Common myeloid progenitor, CD34-positive (primary cell): ENCODE measurements around the gene NOCT.
A peak's percentile ranks its signal among the peaks of the same experiment; 100 is the strongest.
"Not testable (repeated sequence)": the region's sequence is repeated elsewhere in the genome, so short reads cannot be mapped to it uniquely, and the experiment has no call there.

Experiments used
- CTCF ChIA-PET: fragments of 350-600 bp; sonication (Branson Sonifier 250); formaldehyde crosslinking; loops from one replicate; lab custom pipeline; 2021; ENCODE audit warnings: antibody characterized with exemption; lab: Charles Lee
- POLR2A ChIA-PET: fragments of 350-600 bp; sonication (Branson Sonifier 250); formaldehyde crosslinking; loops from one replicate; lab custom pipeline; 2021; ENCODE audit warnings: antibody characterized with exemption; lab: Charles Lee
- DNase-seq, 3 donors: peaks; one replicate each; pipeline versions ENCODE4 v3.0.0 to v3.0.0-alpha.2; 2013
- H3K27ac ChIP-seq, 2 experiments: 1 replicate in 1 of 2; 2 replicates in 1 of 2; pipeline ENCODE4 v1.7.0; 2013; ENCODE audit warnings: inconsistent platforms in 2 of 2, low read length in 2 of 2, mild to moderate bottlenecking in 2 of 2, low read depth in 1 of 2, moderate library complexity in 1 of 2; ENCODE audit not compliant: severe bottlenecking in 2 of 2, insufficient read depth in 1 of 2, poor library complexity in 1 of 2
- H3K27me3 ChIP-seq, 5 experiments: replicated peaks in 2 of 5; 1 replicate in 3 of 5; 2 replicates in 2 of 5; pipeline versions ENCODE4 v1.6.1 to v1.7.0; 2013; ENCODE audit warnings: low read length in 4 of 5, mild to moderate bottlenecking in 2 of 5, moderate library complexity in 2 of 5, inconsistent platforms in 1 of 5; ENCODE audit not compliant: insufficient read depth in 5 of 5, control insufficient read depth in 4 of 5
- H3K36me3 ChIP-seq, 4 experiments: 1 replicate in 2 of 4; 2 replicates in 2 of 4; pipeline versions ENCODE4 v1.6.1 to v1.7.0; 2013; ENCODE audit warnings: low read length in 3 of 4, control low read depth in 1 of 4, mild to moderate bottlenecking in 1 of 4; ENCODE audit not compliant: control insufficient read depth in 4 of 4, insufficient read depth in 4 of 4
- H3K4me1 ChIP-seq, 4 experiments: 1 replicate in 3 of 4; 2 replicates in 1 of 4; pipeline versions ENCODE4 v1.6.1 to v1.7.1; 2013; ENCODE audit warnings: low read length in 3 of 4, mild to moderate bottlenecking in 3 of 4, control low read depth in 1 of 4, inconsistent platforms in 1 of 4, moderate library complexity in 1 of 4; ENCODE audit not compliant: control insufficient read depth in 4 of 4, insufficient read depth in 4 of 4; ENCODE audit errors: control extremely low read depth in 1 of 4
- H3K4me3 ChIP-seq, 7 experiments: 1 replicate in 4 of 7; 2 replicates in 3 of 7; pipeline versions ENCODE4 v1.5.1 to v1.7.0; 2013; ENCODE audit warnings: mild to moderate bottlenecking in 7 of 7, low read length in 6 of 7, moderate library complexity in 6 of 7, inconsistent platforms in 2 of 7, low read depth in 2 of 7, control low read depth in 1 of 7; ENCODE audit not compliant: insufficient read depth in 4 of 7, control insufficient read depth in 1 of 7; ENCODE audit errors: extremely low read depth in 1 of 7
- H3K9me3 ChIP-seq, 5 experiments: 1 replicate in 4 of 5; 2 replicates in 1 of 5; pipeline versions ENCODE4 v1.6.1 to v1.7.1; 2013; ENCODE audit warnings: low read length in 4 of 5, mild to moderate bottlenecking in 2 of 5, inconsistent platforms in 1 of 5, low read depth in 1 of 5, moderate library complexity in 1 of 5; ENCODE audit not compliant: control insufficient read depth in 4 of 5, insufficient read depth in 2 of 5; ENCODE audit errors: control extremely low read depth in 1 of 5
- WGBS: methylation state at CpG from one replicate; pipeline ENCODE4 v1.1.5; 2013; ENCODE audit not compliant: insufficient coverage; 5-methylcytosine and 5-hydroxymethylcytosine counted together

NOCT gene

DNA sequence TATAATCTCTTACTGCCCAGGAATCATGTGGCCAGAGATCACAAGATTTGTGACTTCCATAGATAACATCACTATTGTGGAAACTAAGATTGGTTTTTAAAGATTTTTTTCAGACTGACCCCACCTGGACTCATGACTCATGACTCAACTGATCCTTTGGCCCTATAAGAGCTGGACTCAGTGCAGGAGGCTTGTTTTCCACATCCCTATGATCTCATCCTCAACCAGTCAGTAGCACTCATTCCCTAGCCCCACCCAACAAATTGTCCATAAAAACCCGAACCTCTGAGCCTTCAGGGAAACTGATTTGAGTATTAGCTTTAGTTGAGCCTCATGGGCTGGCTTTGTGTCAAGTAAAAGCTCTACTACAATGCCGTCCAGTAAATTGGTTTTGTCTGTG is 7.9 kb upstream of the NOCT start:
- Histone ChIP-seq H3K27me3 (no peaks in the 10 kb centered on the region), H3K4me3 (no peak overlapping the region), H3K9me3 (peaks cover 0 to 7% (median 5%) of the 10 kb centered on the region in 5 experiments), H3K4me1 (no peaks in the 10 kb centered on the region), H3K36me3 (no peaks in the 10 kb centered on the region), H3K27ac (no peak overlapping the region)
- CTCF ChIA-PET, result interaction anchor here (1.3 kb wide), 1 partner anchor 23 kb away, joined by 3 read pairs; no protein-coding TSS in a partner anchor
- 80% methylated on average over 1 of the region's 2 CpGs for WGBS
- POLR2A ChIA-PET, result no interaction called here
- DNase-seq, result no peak

DNA sequence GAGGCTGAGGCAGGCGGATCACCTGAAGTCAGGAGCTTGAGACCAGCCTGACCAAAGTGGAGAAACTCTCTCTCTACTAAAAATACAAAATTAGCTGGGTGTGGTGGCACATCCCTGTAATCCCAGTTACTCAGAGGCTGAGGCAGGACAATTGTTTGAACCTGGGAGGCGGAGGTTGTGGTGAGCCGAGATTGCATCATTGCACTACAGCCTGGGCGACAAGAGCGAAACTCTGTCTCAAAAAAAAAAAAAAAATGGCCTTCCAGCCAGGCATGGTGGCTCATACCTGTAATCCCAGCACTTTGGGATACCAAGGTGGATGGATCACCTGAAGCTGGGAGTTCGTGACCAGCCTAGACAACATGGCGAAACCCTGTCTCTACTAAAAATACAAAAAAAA is 7.3 kb upstream of the NOCT start:
- DNase-seq, H3K4me1 ChIP-seq, H3K36me3 ChIP-seq, H3K4me3 ChIP-seq, H3K9me3 ChIP-seq, H3K27me3 ChIP-seq, POLR2A ChIA-PET, H3K27ac ChIP-seq: not testable (repeated sequence)
- WGBS, result 100% methylated on average over 4 of the region's 7 CpGs
- CTCF ChIA-PET, result interaction anchor here (0.5 kb wide), 1 partner anchor 51 kb away, joined by 3 read pairs; no protein-coding TSS in a partner anchor

- Histone ChIP-seq H3K4me1 (peaks cover 2 to 10% (median 4%) of the 10 kb centered on the region in 4 experiments), H3K27me3 (no peaks in the 10 kb centered on the region), H3K9me3 (peaks cover 0 to 7% (median 5%) of the 10 kb centered on the region in 5 experiments), H3K4me3 (no peak overlapping the region), H3K27ac (no peak overlapping the region), H3K36me3 (no peaks in the 10 kb centered on the region)
- POLR2A ChIA-PET, result no interaction called here
- no peak for DNase-seq
- no CpG with 5 or more reads among the region's 1 CpG for WGBS
- CTCF ChIA-PET, result no interaction called here
These were observed 5.9 kb upstream of the NOCT start for GRCh38 chr4:139009702-139010101.

GRCh38 chr4:139011225-139011950 is 4.2 kb upstream of the NOCT start:
- POLR2A ChIA-PET, result no interaction called here
- Histone ChIP-seq H3K4me1 (peaks cover 6 to 17% (median 10%) of the 10 kb centered on the region in 4 experiments), H3K4me3 (no peak overlapping the region), H3K27ac (no peak overlapping the region), H3K27me3 (no peaks in the 10 kb centered on the region), H3K9me3 (peaks cover 0 to 7% (median 5%) of the 10 kb centered on the region in 5 experiments), H3K36me3 (no peaks in the 10 kb centered on the region)
- CTCF ChIA-PET, result no interaction called here
- no peak for DNase-seq
- WGBS, result 90% methylated on average over 14 of the region's 16 CpGs

DNA sequence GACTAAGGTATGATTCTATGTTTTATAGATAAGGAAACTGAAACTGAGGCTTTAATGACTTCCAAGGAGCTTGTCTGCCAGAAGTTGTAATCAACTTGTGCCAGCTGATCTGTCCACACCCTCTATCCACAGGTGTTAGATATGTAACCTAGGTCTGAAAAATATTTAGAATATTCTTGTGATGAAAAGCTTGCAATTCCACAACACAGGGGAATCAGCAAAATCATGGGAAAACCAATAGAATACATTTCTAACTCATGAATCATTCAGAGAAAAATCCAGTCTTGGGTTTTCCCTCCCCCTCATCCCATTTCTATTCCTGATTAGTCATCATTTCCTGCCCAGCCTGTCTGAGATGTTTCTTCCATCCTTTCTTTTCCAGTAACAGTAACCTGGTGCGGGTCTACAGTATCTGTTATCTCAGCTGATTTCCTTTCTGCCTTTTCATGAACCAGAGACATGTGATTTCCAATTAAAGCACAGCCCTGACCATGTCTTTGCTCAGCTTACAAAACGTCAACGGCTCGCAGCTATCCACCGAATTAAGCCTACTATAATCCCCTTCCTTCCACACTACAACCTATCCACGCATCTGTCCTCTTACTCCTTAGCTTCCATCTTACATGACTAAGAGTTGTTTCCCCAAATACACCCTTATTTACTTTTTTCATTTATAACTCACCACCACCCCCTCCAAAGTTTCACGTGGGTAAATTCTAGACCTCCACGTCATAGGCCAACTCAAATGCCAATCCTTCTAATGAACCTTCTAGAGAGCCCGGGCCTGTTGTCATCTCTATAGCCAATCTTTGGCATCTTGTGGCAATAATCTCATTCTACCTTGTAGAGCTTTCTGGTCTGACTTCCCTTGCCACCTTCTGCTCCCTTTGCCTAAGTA is 961 bp upstream of the NOCT start:
- 76% methylated on average over 9 of the region's 9 CpGs for WGBS
- Histone ChIP-seq H3K4me3 (peak overlapping the region; percentile 78 to 98 (median 92)), H3K9me3 (no peaks in the 10 kb centered on the region), H3K27ac (peak overlapping the region; percentile 97 to 98), H3K27me3 (no peaks in the 10 kb centered on the region), H3K36me3 (peaks cover 0 to 5% (median 0%) of the 10 kb centered on the region in 4 experiments), H3K4me1 (peaks cover 13 to 36% (median 21%) of the 10 kb centered on the region in 4 experiments)
- peak; percentile 34 to 81 (median 80) for DNase-seq
- CTCF ChIA-PET, result interaction anchor here (1.0 to 3.1 kb wide), 2 partner anchors 8 to 15 kb away, joined by 3 to 14 read pairs; no protein-coding TSS in a partner anchor
- POLR2A ChIA-PET, result interaction anchor here (1.1 kb wide), 1 partner anchor 104 kb away, joined by 3 read pairs; no protein-coding TSS in a partner anchor

GRCh38 chr4:139015948-139016471 is 429 bp downstream of the NOCT start:
- Histone ChIP-seq H3K9me3 (no peaks in the 10 kb centered on the region), H3K27ac (peak overlapping the region; percentile 97 to 98), H3K27me3 (no peaks in the 10 kb centered on the region), H3K4me1 (peaks cover 13 to 40% (median 21%) of the 10 kb centered on the region in 4 experiments), H3K4me3 (peak overlapping the region; percentile 78 to 98 (median 92)), H3K36me3 (peaks cover 0 to 19% (median 2%) of the 10 kb centered on the region in 4 experiments)
- DNase-seq, result peak; percentile 27 to 61 (median 42)
- ChIA-PET POLR2A (interaction anchor here (1.1 kb wide), 1 partner anchor 105 kb away, joined by 3 read pairs; no protein-coding TSS in a partner anchor), CTCF (interaction anchor here (3.1 kb wide), 1 partner anchor 14 kb away, joined by 14 read pairs; no protein-coding TSS in a partner anchor)
- WGBS, result 0% methylated on average over 45 of the region's 55 CpGs
